Esophagus muscularis mucosa (tissue), 4 donors: Measurements from ENCODE around the gene CHD3.

Experiments used
- CTCF ChIP-seq, 3 experiments: fragments of 200-600 bp in 2 of 3; fragments of 450-650 bp in 1 of 3; sonication (generic) in 2 of 3; IDR thresholded peaks; one replicate each; pipeline ENCODE4 v1.5.1; 2017 to 2019; ENCODE audit warnings: antibody characterized with exemption in 3 of 3, mild to moderate bottlenecking in 2 of 3, moderate library complexity in 1 of 3
- EP300 ChIP-seq: sonication (generic); formaldehyde crosslinking; IDR thresholded peaks from one replicate; pipeline ENCODE4 v1.6.1; 2017; ENCODE audit warnings: antibody characterized with exemption
- POLR2A ChIP-seq: fragments of 450-650 bp; IDR thresholded peaks from one replicate; pipeline ENCODE4 v1.6.1; 2017; ENCODE audit warnings: antibody characterized with exemption, moderate library complexity, mild to moderate bottlenecking, low read depth
- POLR2AphosphoS5 ChIP-seq, 2 donors: sonication (generic); formaldehyde crosslinking; IDR thresholded peaks; one replicate each; pipeline ENCODE4 v1.6.1; 2017; ENCODE audit warnings: antibody characterized with exemption in 2 of 2

GRCh38 chr17:7844292-7845154, 44.1 kb upstream of the CHD3 start:
- TF ChIP-seq CTCF (IDR thresholded peaks at IDR 0.05) (peak in 1 of 3 experiments; percentile 7), POLR2A (peak; percentile 78), POLR2AphosphoS5 (IDR thresholded peaks at IDR 0.05) (peak; percentile 92 to 97), EP300 (no peak)
